ENCODE measurements around the gene NELL2. TPM values are rescaled to one million over a fixed set of nuclear protein-coding genes. Genes with fewer than 3 reads are reported as not detected.

The NELL2 gene
- total and polyA plus RNA-seq, 10 of the 15 experiments (the other 5 are each of a cell fraction or from before 2014, with no cell fraction given), result 0.27 to 2.3 (median 0.76) TPM

DNA sequence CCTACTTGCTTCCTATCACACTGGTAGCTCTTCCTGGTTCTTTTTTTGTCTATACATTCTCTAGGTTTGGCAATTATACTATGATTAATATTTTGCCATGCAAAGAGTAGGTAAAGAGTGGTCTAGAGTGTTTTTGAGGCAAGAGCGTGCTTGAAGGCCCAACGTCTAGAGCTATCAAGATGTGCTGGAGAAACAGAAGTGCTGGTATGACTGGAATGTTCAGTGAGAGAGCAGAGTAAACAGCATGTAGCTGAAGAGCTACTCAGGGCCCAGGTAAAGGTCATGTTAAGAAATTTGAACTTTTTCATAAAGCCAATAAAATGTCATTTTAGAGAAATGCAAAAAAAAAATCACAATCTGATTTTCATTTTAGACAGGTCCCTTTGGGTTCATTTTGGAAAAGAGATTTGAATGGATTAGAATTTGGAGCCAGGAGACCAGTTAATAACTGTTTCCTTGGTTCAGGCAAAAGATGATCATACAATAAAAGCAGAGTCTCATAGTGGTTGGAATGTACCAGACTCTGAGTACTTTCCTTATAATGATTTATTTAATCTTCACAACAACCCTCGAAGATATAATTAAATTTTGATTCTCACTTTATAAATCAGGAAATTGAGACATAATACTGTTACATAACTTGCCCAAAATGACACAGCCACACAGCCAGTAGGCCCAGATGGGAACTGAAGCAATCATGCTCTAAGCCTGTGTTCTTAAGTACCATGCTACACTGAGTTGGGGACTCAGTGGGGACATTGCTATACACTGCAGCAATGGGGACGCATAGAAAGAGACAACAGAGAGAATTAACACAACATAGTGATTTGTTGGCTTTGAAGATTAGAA is 350.1 kb downstream of the NELL2 start:
- ChIA-PET POLR2A (no interaction called here), RAD21 (ENCODE audit: unreplicated experiment) (no interaction called here), SMC1A (ENCODE audit: uncharacterized antibody, unreplicated experiment) (interaction anchor here (1.1 to 1.2 kb wide), 2 partner anchors 8 to 11 kb away, joined by 3 to 4 read pairs; no protein-coding TSS in a partner anchor), CTCF (interaction anchor here (0.6 kb wide), 2 partner anchors 341 to 847 kb away, joined by 3 read pairs; no protein-coding TSS in a partner anchor)
- in situ Hi-C loops (cut with MboI), result no loop called here
- Histone ChIP-seq H3K9ac (ENCODE audit: control insufficient read depth, insufficient read depth, low read length) (no peak overlapping the region), H3K4me1 (ENCODE audit: control insufficient read depth, insufficient read depth, low read length) (no peaks in the 10 kb centered on the region), H3K36me3 (ENCODE audit: control insufficient read depth in 2 of 2, insufficient read depth in 2 of 2, low read length in 1 of 2) (no peaks in the 10 kb centered on the region), H3K4me3 (no peak overlapping the region), H3K27ac (ENCODE audit: control insufficient read depth, insufficient read depth) (no peak overlapping the region), H4K20me1 (ENCODE audit: control insufficient read depth, insufficient read depth) (no peaks in the 10 kb centered on the region), H3K9me3 (replicated peaks; ENCODE audit: control insufficient read depth, insufficient read depth, low read length) (no peaks in the 10 kb centered on the region), H3K27me3 (replicated peaks in 1 of 2; ENCODE audit: control insufficient read depth in 2 of 2, insufficient read depth in 2 of 2, low read length in 1 of 2) (no peaks in the 10 kb centered on the region), H2AFZ (ENCODE audit: control insufficient read depth, low read depth, low read length) (no peak overlapping the region), H3K4me2 (ENCODE audit: control insufficient read depth, insufficient read depth) (no peak overlapping the region), H3K79me2 (ENCODE audit: control insufficient read depth, insufficient read depth, low read length) (no peaks in the 10 kb centered on the region)
- intact Hi-C loops (cut with micrococcal nuclease; ENCODE audit: unreplicated experiment), result no loop called here
- BruUV-seq (replicated peaks), result no TSS peak
- DNase-seq (ENCODE audit: low read depth, low spot score), result no peak
- TF ChIP-seq ETV6 (conservative IDR thresholded peaks at IDR 0.05 in 1 of 2, IDR thresholded peaks at IDR 0.05 in 1 of 2; ENCODE audit: borderline replicate concordance in 1 of 2, low read depth in 1 of 2) (no peak), NR2F1 (conservative IDR thresholded peaks at IDR 0.05) (no peak), RBBP5 (conservative IDR thresholded peaks at IDR 0.05) (no peak), CTCF (IDR thresholded peaks at IDR 0.05 in 2 of 3, conservative IDR thresholded peaks at IDR 0.05 in 1 of 3; ENCODE audit: control insufficient read depth in 2 of 3, extremely low read depth in 1 of 3, insufficient read depth in 1 of 3, low read depth in 3 of 3, low read length in 3 of 3) (no peak), SMARCA5 (IDR thresholded peaks at IDR 0.05) (no peak), ZNF622 (IDR thresholded peaks at IDR 0.05) (no peak)
- FAIRE-seq, result no peak
- no peak for ATAC-seq
- WGBS (ENCODE audit: insufficient coverage, insufficient replicate concordance, low lambda C conversion rate, missing lambda C conversion rate), result 0% methylated on average over 4 of the region's 4 CpGs
